Spleen (tissue), 7 donors: ENCODE results near the gene MYO10.

Experiments
- POLR2A ChIP-seq, 3 donors: fragments of 450-650 bp; IDR thresholded peaks; one replicate each; pipeline ENCODE4 v1.5.1; 2017; ENCODE audit warnings: antibody characterized with exemption in 3 of 3, mild to moderate bottlenecking in 1 of 3
- TF ChIP-seq, protein P1 (sequence below), 11 experiments: fragments of 200-600 bp in 7 of 11; fragments of 450-650 bp in 4 of 11; sonication (generic) in 4 of 11; IDR thresholded peaks in 8 of 11; conservative IDR thresholded peaks in 3 of 11; 1 replicate in 7 of 11; 2 replicates in 4 of 11; pipeline versions ENCODE4 v1.4.0 to v1.8.0; 2016 to 2021; ENCODE audit warnings: antibody characterized with exemption in 11 of 11, inconsistent platforms in 4 of 11, mild to moderate bottlenecking in 1 of 11
- donor health status: DM: no; HTN: no; CAD: no; lungs with moderate emphysema.
- donor health status: DM: no; HTN: no; CAD: no.
- donor health status: DM: no; HTN: no; CAD: no.

DNA sequence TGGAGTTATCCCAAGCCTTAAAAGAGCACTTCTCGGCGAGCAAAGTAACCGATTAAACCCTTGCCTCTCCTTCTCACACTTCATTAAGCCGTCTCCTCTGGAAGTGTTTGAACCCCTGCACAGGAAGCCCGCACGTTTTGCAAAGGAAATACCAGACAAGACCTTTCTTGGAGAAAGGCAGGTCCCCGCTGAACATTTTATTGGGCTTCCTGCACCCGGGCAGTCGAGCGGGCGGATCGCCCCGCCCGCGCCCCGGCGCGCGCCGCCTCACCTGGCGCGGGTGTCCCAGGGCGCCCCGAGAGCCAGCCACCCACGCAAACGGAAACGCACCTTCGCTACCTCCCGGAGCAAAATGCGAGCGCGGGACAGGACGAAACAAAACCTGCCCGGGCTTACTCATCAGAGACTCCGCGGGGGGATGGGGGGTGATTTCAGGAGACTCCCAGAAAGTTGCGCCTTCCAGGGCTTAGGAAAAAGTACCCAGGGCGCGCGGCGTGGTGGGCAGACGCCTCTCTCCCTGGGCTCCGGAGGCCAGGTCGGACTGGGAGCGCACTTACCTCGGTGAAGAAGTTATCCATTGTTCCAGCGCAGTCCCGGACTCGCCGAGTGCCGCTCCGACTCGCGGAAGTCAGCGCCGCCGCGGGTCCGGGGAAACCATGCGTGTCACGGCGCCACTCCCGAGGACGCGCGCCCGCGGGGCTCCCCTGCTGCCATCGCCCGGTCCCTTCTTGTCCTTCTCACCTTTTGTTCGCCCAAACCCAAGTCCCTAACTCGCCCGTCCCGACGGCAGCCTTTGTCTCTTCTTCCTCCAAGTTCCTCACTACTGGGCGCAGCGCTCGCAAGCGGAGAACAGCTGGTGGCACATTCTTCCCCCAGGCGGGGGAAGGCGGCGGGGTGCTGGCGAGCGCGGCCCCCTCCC lies 598 bp downstream of the MYO10 start:
- TF ChIP-seq, protein P1, sequence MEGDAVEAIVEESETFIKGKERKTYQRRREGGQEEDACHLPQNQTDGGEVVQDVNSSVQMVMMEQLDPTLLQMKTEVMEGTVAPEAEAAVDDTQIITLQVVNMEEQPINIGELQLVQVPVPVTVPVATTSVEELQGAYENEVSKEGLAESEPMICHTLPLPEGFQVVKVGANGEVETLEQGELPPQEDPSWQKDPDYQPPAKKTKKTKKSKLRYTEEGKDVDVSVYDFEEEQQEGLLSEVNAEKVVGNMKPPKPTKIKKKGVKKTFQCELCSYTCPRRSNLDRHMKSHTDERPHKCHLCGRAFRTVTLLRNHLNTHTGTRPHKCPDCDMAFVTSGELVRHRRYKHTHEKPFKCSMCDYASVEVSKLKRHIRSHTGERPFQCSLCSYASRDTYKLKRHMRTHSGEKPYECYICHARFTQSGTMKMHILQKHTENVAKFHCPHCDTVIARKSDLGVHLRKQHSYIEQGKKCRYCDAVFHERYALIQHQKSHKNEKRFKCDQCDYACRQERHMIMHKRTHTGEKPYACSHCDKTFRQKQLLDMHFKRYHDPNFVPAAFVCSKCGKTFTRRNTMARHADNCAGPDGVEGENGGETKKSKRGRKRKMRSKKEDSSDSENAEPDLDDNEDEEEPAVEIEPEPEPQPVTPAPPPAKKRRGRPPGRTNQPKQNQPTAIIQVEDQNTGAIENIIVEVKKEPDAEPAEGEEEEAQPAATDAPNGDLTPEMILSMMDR (IDR thresholded peaks at IDR 0.05 in 8 of 11, conservative IDR thresholded peaks at IDR 0.05 in 3 of 11), result peak in 1 of 11 experiments; percentile 14
- no peak for TF ChIP-seq POLR2A (IDR thresholded peaks at IDR 0.05)
